DND-41 (cell line): Measurements from ENCODE around the gene ARID3C.

ENCODE experiments used
- CTCF ChIP-seq: IDR thresholded peaks from 2 replicates; pipeline ENCODE4 v1.5.1; 2012; ENCODE audit warnings: borderline replicate concordance, low read length, moderate library complexity, mild to moderate bottlenecking; ENCODE audit not compliant: poor library complexity, severe bottlenecking; ENCODE audit errors: extremely low read depth
- EZH2 ChIP-seq: IDR thresholded peaks from 3 replicates; pipeline ENCODE4 v1.6.1; 2012; ENCODE audit warnings: borderline replicate concordance, low read depth, mild to moderate bottlenecking, moderate library complexity, low read length, inconsistent platforms; ENCODE audit not compliant: severe bottlenecking

GRCh38 chr9:34588671-34589635 is 39.9 kb downstream of the ARID3C start:
- no peak for TF ChIP-seq CTCF
- no peak for TF ChIP-seq EZH2
